Measurements from ENCODE around the gene MGARP. TPM values are rescaled to one million over a fixed set of nuclear protein-coding genes. Genes with fewer than 3 reads are reported as not detected.

The MGARP gene
- polyA plus RNA-seq, 1 donor (not counting 4 experiments of a cell fraction or from before 2014, with no cell fraction given), result 0.94 TPM

DNA sequence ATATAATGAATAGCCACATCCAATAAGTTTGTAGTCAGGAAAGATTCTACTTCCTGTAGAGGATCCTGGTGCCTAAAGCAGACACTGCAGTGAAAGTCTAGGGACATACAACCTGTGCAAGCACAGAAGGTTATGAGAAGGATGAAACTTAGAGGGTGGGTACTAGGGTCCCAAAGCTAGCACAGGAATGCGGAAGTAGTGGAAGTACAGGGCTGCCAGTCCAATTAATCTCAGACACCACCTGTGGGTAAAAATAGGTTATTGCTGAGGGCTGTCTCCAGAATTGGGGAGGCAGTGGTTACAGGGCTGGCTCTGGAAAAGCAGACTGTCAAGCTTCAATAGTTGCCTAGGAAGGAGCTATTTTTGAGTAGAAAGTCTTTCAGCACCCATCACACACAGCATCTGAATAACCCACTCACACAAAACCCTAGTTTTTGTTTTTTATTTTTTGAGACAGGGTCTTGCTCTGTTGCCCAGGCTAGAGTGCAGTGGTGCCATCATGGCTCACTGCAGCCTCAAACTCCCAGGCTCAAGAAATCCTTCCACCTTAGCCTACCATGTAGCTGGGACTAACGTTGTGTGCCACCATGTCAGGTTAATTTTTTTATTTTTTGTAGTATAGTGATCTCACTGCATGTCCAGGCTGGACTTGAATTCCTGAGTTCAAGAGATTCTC, 52.2 kb downstream of the MGARP start:
- no peaks in the 10 kb centered on the region for H4K20me1 ChIP-seq (ENCODE audit: control insufficient read depth, extremely low read depth, insufficient read depth, low read length)
- DNase-seq (ENCODE audit: low read depth, low spot score), result no peak
- no peaks in the 10 kb centered on the region for H3K9me3 ChIP-seq (ENCODE audit: control insufficient read depth, low read depth, low read length)
- no peak overlapping the region for H3K4me2 ChIP-seq (ENCODE audit: control insufficient read depth, extremely low read depth, insufficient read depth, low read depth, low read length)
- peak overlapping the region; percentile 80 for H2AFZ ChIP-seq (ENCODE audit: control insufficient read depth, low read length)
- no peaks in the 10 kb centered on the region for H3K79me2 ChIP-seq (ENCODE audit: control insufficient read depth, insufficient read depth, low read length)
- H3K27me3 ChIP-seq (ENCODE audit: control insufficient read depth, extremely low read depth, insufficient read depth, low read length), result no peaks in the 10 kb centered on the region
- H3K9me1 ChIP-seq (ENCODE audit: control insufficient read depth, extremely low read depth, insufficient read depth, low read length), result no peaks in the 10 kb centered on the region
- no peak overlapping the region for H3K4me3 ChIP-seq (ENCODE audit: control insufficient read depth in 2 of 3, extremely low read depth in 1 of 3, insufficient read depth in 2 of 3, low read depth in 1 of 3, low read length in 3 of 3)
- dilution Hi-C loops (cut with MboI; ENCODE audit: extremely low pct_ligation_motif_present, low sequenced_read_pairs), result no loop called here
- FAIRE-seq, result no peak
- no peak overlapping the region for H3K9ac ChIP-seq (ENCODE audit: control insufficient read depth, extremely low read depth, insufficient read depth, low read length)
- no peak for TF ChIP-seq EZH2 (IDR thresholded peaks at IDR 0.05; ENCODE audit: low read length)
- TF ChIP-seq CTCF (optimal IDR thresholded peaks at IDR 0.05 in 1 of 3, IDR thresholded peaks at IDR 0.05 in 1 of 3, conservative IDR thresholded peaks at IDR 0.05 in 1 of 3; ENCODE audit: extremely low read depth in 1 of 3, insufficient read depth in 2 of 3, low read length in 3 of 3), result peak; percentile 30 to 55 (median 54)
- no peak overlapping the region for H3K27ac ChIP-seq (ENCODE audit: control insufficient read depth, insufficient read depth, low read length)
- H3K4me1 ChIP-seq (ENCODE audit: control insufficient read depth, extremely low read depth, insufficient read depth, low read length), result peaks cover 12% of the 10 kb centered on the region
- no peaks in the 10 kb centered on the region for H3K36me3 ChIP-seq (ENCODE audit: control insufficient read depth in 2 of 2, extremely low read depth in 1 of 2, insufficient read depth in 2 of 2, low read length in 2 of 2)

DNA sequence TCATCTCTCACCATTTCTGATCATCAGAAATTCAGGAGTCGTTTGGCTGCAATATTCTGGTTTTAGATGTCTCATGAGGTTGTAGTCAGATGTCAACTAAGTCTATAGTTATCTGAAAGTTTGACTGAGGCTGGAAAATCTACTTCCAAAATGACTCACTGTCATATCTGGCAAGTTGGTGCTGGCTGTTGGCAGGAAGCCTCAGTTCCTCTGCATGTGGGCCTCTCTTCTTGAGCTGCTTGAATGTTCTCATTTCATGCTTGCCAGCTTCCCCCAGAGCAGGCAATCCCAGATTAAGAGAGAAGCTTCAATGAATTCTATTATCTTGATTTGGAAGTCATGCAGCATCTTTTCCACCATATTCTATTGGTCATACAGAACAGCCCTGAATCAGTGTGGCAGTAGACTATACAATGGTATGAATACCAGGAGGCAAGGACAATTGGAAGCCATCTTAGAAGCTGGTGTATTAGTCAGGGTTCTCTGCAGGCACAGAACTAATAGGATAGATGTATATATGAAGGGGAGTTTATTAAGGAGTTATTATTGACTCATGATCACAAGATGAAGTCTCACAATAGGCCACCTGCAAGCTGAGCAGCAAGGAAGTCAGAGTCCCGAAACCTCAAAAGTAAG, 56.2 kb downstream of the MGARP start:
- peak overlapping the region; percentile 27 for H3K4me2 ChIP-seq (ENCODE audit: control insufficient read depth, extremely low read depth, insufficient read depth, low read depth, low read length)
- H3K4me1 ChIP-seq (ENCODE audit: control insufficient read depth, extremely low read depth, insufficient read depth, low read length), result peaks cover 12% of the 10 kb centered on the region
- no peaks in the 10 kb centered on the region for H4K20me1 ChIP-seq (ENCODE audit: control insufficient read depth, extremely low read depth, insufficient read depth, low read length)
- H2AFZ ChIP-seq (ENCODE audit: control insufficient read depth, low read length), result peak overlapping the region; percentile 85
- H3K9ac ChIP-seq (ENCODE audit: control insufficient read depth, extremely low read depth, insufficient read depth, low read length), result no peak overlapping the region
- H3K27ac ChIP-seq (ENCODE audit: control insufficient read depth, insufficient read depth, low read length), result peak overlapping the region; percentile 47
- no peaks in the 10 kb centered on the region for H3K79me2 ChIP-seq (ENCODE audit: control insufficient read depth, insufficient read depth, low read length)
- no peak overlapping the region for H3K4me3 ChIP-seq (ENCODE audit: control insufficient read depth in 2 of 3, extremely low read depth in 1 of 3, insufficient read depth in 2 of 3, low read depth in 1 of 3, low read length in 3 of 3)
- no peaks in the 10 kb centered on the region for H3K9me3 ChIP-seq (ENCODE audit: control insufficient read depth, low read depth, low read length)
- dilution Hi-C loops (cut with MboI; ENCODE audit: extremely low pct_ligation_motif_present, low sequenced_read_pairs), result no loop called here
- no peak for TF ChIP-seq EZH2 (IDR thresholded peaks at IDR 0.05; ENCODE audit: low read length)
- peak; percentile 56 for DNase-seq (ENCODE audit: low read depth, low spot score)
- H3K9me1 ChIP-seq (ENCODE audit: control insufficient read depth, extremely low read depth, insufficient read depth, low read length), result no peaks in the 10 kb centered on the region
- H3K27me3 ChIP-seq (ENCODE audit: control insufficient read depth, extremely low read depth, insufficient read depth, low read length), result no peaks in the 10 kb centered on the region
- no peaks in the 10 kb centered on the region for H3K36me3 ChIP-seq (ENCODE audit: control insufficient read depth in 2 of 2, extremely low read depth in 1 of 2, insufficient read depth in 2 of 2, low read length in 2 of 2)
- FAIRE-seq, result peak; percentile 94
